HG02571 (cell line): ENCODE data around the gene TMEM86B.
"Not testable (repeated sequence)": the region's sequence is repeated elsewhere in the genome, so short reads cannot be mapped to it uniquely, and the experiment has no call there.

Experiments used
- ATAC-seq: cut with Tn5 transposase; IDR thresholded peaks from one replicate; pipeline ENCODE4 v1.9.1; 2021; ENCODE audit warnings: mild to moderate bottlenecking, moderate library complexity; ENCODE audit not compliant: unreplicated experiment

TMEM86B gene

GRCh38 chr19:55242517-55242916, 14.0 kb upstream of the TMEM86B start:
- ATAC-seq = no peak

- no peak for ATAC-seq
Observed at GRCh38 chr19:55241935-55242464, 13.4 kb upstream of the TMEM86B start.

- no peak for ATAC-seq
Observed at GRCh38 chr19:55241143-55241934, 12.8 kb upstream of the TMEM86B start.

- no peak for ATAC-seq
Observed at GRCh38 chr19:55240713-55241020, 12.1 kb upstream of the TMEM86B start.

- no peak for ATAC-seq
Observed at GRCh38 chr19:55239004-55239403, 10.4 kb upstream of the TMEM86B start.

- ATAC-seq = no peak
Observed at GRCh38 chr19:55238030-55238429, 9.5 kb upstream of the TMEM86B start.

- ATAC-seq = no peak
Observed at GRCh38 chr19:55232986-55233385, 4.4 kb upstream of the TMEM86B start.

- ATAC-seq = no peak
Observed at GRCh38 chr19:55232286-55232602, 3.7 kb upstream of the TMEM86B start.

- ATAC-seq = no peak
Observed at GRCh38 chr19:55231391-55232285, 3.1 kb upstream of the TMEM86B start.

- ATAC-seq = no peak
Observed at GRCh38 chr19:55230780-55231179, 2.2 kb upstream of the TMEM86B start.

GRCh38 chr19:55230329-55230728, 1.8 kb upstream of the TMEM86B start:
- no peak for ATAC-seq

GRCh38 chr19:55229789-55230182, 1.2 kb upstream of the TMEM86B start:
- no peak for ATAC-seq

- no peak for ATAC-seq
Observed at GRCh38 chr19:55229145-55229788, 704 bp upstream of the TMEM86B start.

- no peak for ATAC-seq
Observed at GRCh38 chr19:55228015-55228391, 560 bp downstream of the TMEM86B start.

- ATAC-seq = no peak
Observed at GRCh38 chr19:55227241-55228014, 1.1 kb downstream of the TMEM86B start.

- no peak for ATAC-seq
Observed at GRCh38 chr19:55226788-55227187, 1.8 kb downstream of the TMEM86B start.

GRCh38 chr19:55226273-55226672, 2.3 kb downstream of the TMEM86B start:
- ATAC-seq = no peak

GRCh38 chr19:55225415-55225958, 3.1 kb downstream of the TMEM86B start:
- ATAC-seq = no peak

GRCh38 chr19:55224679-55225414, 3.7 kb downstream of the TMEM86B start:
- not testable (repeated sequence) for ATAC-seq
